ENCODE results near the gene CD3D. TPM values are rescaled to one million over a fixed set of nuclear protein-coding genes. Genes with fewer than 3 reads are reported as not detected.
"Not testable (repeated sequence)": the region's sequence is repeated elsewhere in the genome, so short reads cannot be mapped to it uniquely, and the experiment has no call there.

Gene CD3D
- polyA plus RNA-seq, 1 donor from 2014 or later, result not detected

DNA sequence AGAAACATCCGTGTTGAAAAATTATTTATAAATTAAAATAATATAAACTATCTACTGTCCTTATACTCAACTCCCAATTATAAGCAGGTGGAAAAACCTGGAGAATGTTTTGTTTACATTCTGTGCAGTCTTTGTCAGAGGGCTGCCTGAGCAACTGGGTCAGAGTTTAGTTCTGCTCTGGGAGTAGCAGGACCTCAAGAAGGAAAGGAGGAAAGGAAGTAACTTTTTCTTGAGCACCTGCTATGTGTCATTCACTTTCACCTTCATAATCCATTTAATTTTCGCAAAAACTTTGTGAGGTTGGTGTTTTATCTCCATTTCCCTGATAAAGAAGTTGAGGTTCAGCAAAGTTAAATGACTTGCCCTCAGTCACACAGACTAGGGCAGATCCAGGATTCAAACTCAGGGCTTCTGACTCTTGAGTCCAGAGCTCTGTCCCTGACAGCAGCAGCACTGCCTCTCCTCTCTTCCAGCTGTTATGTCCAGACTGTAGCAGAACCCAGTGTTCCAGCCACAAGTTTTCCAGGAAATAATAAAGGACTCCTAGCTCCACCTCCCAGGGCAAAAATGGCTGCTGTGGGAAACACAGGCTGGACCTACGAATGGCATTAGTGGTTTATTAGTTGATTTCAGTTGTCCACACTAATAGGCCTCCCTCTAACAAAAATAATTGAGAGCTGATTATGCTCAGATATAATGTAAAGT lies 31.6 kb downstream of the CD3D start:
- Histone ChIP-seq H3K9me3 (ENCODE audit: low read length) (no peaks in the 10 kb centered on the region), H2AFZ (ENCODE audit: low read depth, low read length) (no peak overlapping the region), H3K27me3 (ENCODE audit: insufficient read depth, low read depth, low read length) (no peaks in the 10 kb centered on the region), H3K9me2 (ENCODE audit: insufficient read depth, low read length) (no peaks in the 10 kb centered on the region), H4K20me1 (ENCODE audit: insufficient read depth) (no peaks in the 10 kb centered on the region), H3K9ac (ENCODE audit: low read length) (no peak overlapping the region), H3K4me3 (ENCODE audit: low read length) (no peak overlapping the region), H3K36me3 (ENCODE audit: insufficient read depth, low read length) (no peaks in the 10 kb centered on the region), H3F3A (ENCODE audit: insufficient read depth, low read length, poor library complexity, severe bottlenecking) (no peaks in the 10 kb centered on the region), H3K27ac (ENCODE audit: low read length) (no peak overlapping the region), H3K4me2 (ENCODE audit: low read length) (no peak overlapping the region), H3K79me2 (replicated peaks; ENCODE audit: insufficient read depth, low read length) (no peaks in the 10 kb centered on the region)
- no peak for TF ChIP-seq RAD21 (conservative IDR thresholded peaks at IDR 0.05)
- TF ChIP-seq EP300 (conservative IDR thresholded peaks at IDR 0.05; ENCODE audit: poor library complexity, severe bottlenecking), result no peak
- TF ChIP-seq SMC3 (conservative IDR thresholded peaks at IDR 0.05; ENCODE audit: poor library complexity), result no peak
- TF ChIP-seq POLR2AphosphoS5 (IDR thresholded peaks at IDR 0.05), result no peak
- TF ChIP-seq, protein P1, sequence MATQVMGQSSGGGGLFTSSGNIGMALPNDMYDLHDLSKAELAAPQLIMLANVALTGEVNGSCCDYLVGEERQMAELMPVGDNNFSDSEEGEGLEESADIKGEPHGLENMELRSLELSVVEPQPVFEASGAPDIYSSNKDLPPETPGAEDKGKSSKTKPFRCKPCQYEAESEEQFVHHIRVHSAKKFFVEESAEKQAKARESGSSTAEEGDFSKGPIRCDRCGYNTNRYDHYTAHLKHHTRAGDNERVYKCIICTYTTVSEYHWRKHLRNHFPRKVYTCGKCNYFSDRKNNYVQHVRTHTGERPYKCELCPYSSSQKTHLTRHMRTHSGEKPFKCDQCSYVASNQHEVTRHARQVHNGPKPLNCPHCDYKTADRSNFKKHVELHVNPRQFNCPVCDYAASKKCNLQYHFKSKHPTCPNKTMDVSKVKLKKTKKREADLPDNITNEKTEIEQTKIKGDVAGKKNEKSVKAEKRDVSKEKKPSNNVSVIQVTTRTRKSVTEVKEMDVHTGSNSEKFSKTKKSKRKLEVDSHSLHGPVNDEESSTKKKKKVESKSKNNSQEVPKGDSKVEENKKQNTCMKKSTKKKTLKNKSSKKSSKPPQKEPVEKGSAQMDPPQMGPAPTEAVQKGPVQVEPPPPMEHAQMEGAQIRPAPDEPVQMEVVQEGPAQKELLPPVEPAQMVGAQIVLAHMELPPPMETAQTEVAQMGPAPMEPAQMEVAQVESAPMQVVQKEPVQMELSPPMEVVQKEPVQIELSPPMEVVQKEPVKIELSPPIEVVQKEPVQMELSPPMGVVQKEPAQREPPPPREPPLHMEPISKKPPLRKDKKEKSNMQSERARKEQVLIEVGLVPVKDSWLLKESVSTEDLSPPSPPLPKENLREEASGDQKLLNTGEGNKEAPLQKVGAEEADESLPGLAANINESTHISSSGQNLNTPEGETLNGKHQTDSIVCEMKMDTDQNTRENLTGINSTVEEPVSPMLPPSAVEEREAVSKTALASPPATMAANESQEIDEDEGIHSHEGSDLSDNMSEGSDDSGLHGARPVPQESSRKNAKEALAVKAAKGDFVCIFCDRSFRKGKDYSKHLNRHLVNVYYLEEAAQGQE (IDR thresholded peaks at IDR 0.05; ENCODE audit: borderline replicate concordance), result no peak
- no peak for TF ChIP-seq TAF1 (IDR thresholded peaks at IDR 0.05; ENCODE audit: low read depth)
- no peak for TF ChIP-seq EZH2 (IDR thresholded peaks at IDR 0.05; ENCODE audit: borderline replicate concordance, insufficient read depth, low read length, poor library complexity, severe bottlenecking)
- no peak for TF ChIP-seq MXI1 (conservative IDR thresholded peaks at IDR 0.05; ENCODE audit: poor library complexity, severe bottlenecking)
- TF ChIP-seq, protein P2, sequence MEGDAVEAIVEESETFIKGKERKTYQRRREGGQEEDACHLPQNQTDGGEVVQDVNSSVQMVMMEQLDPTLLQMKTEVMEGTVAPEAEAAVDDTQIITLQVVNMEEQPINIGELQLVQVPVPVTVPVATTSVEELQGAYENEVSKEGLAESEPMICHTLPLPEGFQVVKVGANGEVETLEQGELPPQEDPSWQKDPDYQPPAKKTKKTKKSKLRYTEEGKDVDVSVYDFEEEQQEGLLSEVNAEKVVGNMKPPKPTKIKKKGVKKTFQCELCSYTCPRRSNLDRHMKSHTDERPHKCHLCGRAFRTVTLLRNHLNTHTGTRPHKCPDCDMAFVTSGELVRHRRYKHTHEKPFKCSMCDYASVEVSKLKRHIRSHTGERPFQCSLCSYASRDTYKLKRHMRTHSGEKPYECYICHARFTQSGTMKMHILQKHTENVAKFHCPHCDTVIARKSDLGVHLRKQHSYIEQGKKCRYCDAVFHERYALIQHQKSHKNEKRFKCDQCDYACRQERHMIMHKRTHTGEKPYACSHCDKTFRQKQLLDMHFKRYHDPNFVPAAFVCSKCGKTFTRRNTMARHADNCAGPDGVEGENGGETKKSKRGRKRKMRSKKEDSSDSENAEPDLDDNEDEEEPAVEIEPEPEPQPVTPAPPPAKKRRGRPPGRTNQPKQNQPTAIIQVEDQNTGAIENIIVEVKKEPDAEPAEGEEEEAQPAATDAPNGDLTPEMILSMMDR (IDR thresholded peaks at IDR 0.05; ENCODE audit: poor library complexity, severe bottlenecking), result no peak

DNA sequence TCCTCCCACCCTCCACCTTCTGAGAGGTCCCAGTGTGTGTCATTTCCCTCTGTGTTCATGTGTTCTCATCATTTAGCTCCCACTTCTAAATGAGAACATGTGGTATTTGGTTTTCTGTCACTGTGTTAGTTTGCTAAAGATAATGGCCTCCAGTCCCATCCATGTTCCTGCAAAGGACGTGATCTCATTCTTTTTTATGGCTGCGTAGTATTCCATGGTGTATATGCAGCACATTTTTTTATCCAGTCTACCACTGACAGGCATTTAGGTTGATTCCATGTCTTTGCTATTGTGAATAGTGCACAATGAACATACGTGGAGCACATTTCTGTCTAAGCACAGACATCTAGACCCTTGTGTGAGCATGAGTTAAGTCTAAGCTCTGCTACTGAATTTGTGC lies 32.2 kb downstream of the CD3D start:
- Histone ChIP-seq H3K9ac (ENCODE audit: low read length) (no peak overlapping the region), H3K36me3 (ENCODE audit: insufficient read depth, low read length) (no peaks in the 10 kb centered on the region), H3K27me3 (ENCODE audit: insufficient read depth, low read depth, low read length) (no peaks in the 10 kb centered on the region), H2AFZ (ENCODE audit: low read depth, low read length) (no peak overlapping the region), H3K4me3 (ENCODE audit: low read length) (no peak overlapping the region), H3K79me2 (replicated peaks; ENCODE audit: insufficient read depth, low read length) (no peaks in the 10 kb centered on the region), H3K9me3 (ENCODE audit: low read length) (no peaks in the 10 kb centered on the region), H3K4me2 (ENCODE audit: low read length) (no peak overlapping the region), H3F3A (ENCODE audit: insufficient read depth, low read length, poor library complexity, severe bottlenecking) (no peaks in the 10 kb centered on the region), H4K20me1 (ENCODE audit: insufficient read depth) (no peaks in the 10 kb centered on the region), H3K27ac (ENCODE audit: low read length) (no peak overlapping the region), H3K9me2 (ENCODE audit: insufficient read depth, low read length) (no peaks in the 10 kb centered on the region)
- TF ChIP-seq RAD21 (conservative IDR thresholded peaks at IDR 0.05) (no peak), EZH2 (IDR thresholded peaks at IDR 0.05; ENCODE audit: borderline replicate concordance, insufficient read depth, low read length, poor library complexity, severe bottlenecking) (no peak), TAF1 (IDR thresholded peaks at IDR 0.05; ENCODE audit: low read depth) (no peak), POLR2AphosphoS5 (IDR thresholded peaks at IDR 0.05) (no peak), SMC3 (conservative IDR thresholded peaks at IDR 0.05; ENCODE audit: poor library complexity) (no peak), EP300 (conservative IDR thresholded peaks at IDR 0.05; ENCODE audit: poor library complexity, severe bottlenecking) (no peak), MXI1 (conservative IDR thresholded peaks at IDR 0.05; ENCODE audit: poor library complexity, severe bottlenecking) (no peak)
- TF ChIP-seq, protein P2 (IDR thresholded peaks at IDR 0.05; ENCODE audit: poor library complexity, severe bottlenecking), result no peak
- TF ChIP-seq, protein P1 (IDR thresholded peaks at IDR 0.05; ENCODE audit: borderline replicate concordance), result no peak

DNA sequence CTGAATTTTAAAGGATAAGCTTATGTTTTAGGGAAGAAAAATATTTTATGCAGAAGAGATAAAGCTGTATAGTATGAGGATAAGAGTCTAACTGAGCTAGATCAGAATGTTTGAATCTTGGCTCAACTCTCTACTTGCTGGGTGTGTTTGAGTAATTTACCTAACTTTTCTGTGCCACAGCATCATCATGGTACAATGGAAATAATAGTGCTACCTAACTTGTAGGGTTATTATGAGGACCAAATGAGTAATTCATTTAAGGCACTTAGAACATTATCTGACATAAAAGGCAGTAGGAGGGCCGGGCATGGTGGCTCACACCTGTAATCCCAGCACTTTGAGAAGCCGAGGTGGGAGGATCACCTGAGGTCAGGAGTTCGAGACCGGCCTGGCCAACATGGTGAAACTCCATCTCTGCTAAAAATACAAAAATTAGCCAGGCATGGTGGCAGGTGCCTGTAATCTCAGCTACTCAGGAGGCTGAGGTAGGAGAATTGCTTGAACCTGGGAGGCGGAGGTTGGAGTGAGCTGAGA lies 33.4 kb downstream of the CD3D start:
- H3K9me3 ChIP-seq (ENCODE audit: low read length); H3K9me2 ChIP-seq (ENCODE audit: insufficient read depth, low read length); H3K27me3 ChIP-seq (ENCODE audit: insufficient read depth, low read depth, low read length); H3K4me2 ChIP-seq (ENCODE audit: low read length); H3K4me3 ChIP-seq (ENCODE audit: low read length); H3K27ac ChIP-seq (ENCODE audit: low read length); H3K79me2 ChIP-seq (replicated peaks; ENCODE audit: insufficient read depth, low read length); H4K20me1 ChIP-seq (ENCODE audit: insufficient read depth); H3K9ac ChIP-seq (ENCODE audit: low read length); H3K36me3 ChIP-seq (ENCODE audit: insufficient read depth, low read length); H3F3A ChIP-seq (ENCODE audit: insufficient read depth, low read length, poor library complexity, severe bottlenecking); H2AFZ ChIP-seq (ENCODE audit: low read depth, low read length): not testable (repeated sequence)
